ENCODE results near the gene RHOJ.
"Not testable (repeated sequence)": the region's sequence is repeated elsewhere in the genome, so short reads cannot be mapped to it uniquely, and the experiment has no call there.

The RHOJ gene

GRCh38 chr14:63296060-63296563 is 91.9 kb downstream of the RHOJ start:
- no peak overlapping the region for H3K4me3 Mint-ChIP-seq
- ATAC-seq (replicated peaks; ENCODE audit: extremely low read depth, poor library complexity, severe bottlenecking) = no peak
- H3K27ac Mint-ChIP-seq (ENCODE audit: low read depth) = peak overlapping the region; percentile 13
- H3K9me3 Mint-ChIP-seq = no peaks in the 10 kb centered on the region
- peaks cover 27% of the 10 kb centered on the region for H3K27me3 Mint-ChIP-seq
- no peaks in the 10 kb centered on the region for H3K36me3 Mint-ChIP-seq (ENCODE audit: insufficient read depth)
- no peak for DNase-seq (ENCODE audit: low spot score in 2 of 2)
- peaks cover 8% of the 10 kb centered on the region for H3K4me1 Mint-ChIP-seq

- Mint-ChIP-seq H3K9me3 (no peaks in the 10 kb centered on the region), H3K27me3 (peaks cover 13% of the 10 kb centered on the region), H3K36me3 (ENCODE audit: insufficient read depth) (no peaks in the 10 kb centered on the region), H3K27ac (ENCODE audit: low read depth) (no peak overlapping the region), H3K4me3 (no peak overlapping the region), H3K4me1 (peaks cover 8% of the 10 kb centered on the region)
- no peak for DNase-seq (ENCODE audit: low spot score in 2 of 2)
- no peak for ATAC-seq (replicated peaks; ENCODE audit: extremely low read depth, poor library complexity, severe bottlenecking)
These were observed 93.3 kb downstream of the RHOJ start for GRCh38 chr14:63297372-63298063.

GRCh38 chr14:63299351-63300110 is 95.3 kb downstream of the RHOJ start:
- H3K27me3 Mint-ChIP-seq = peaks cover 3% of the 10 kb centered on the region
- ATAC-seq (replicated peaks; ENCODE audit: extremely low read depth, poor library complexity, severe bottlenecking) (no peak), DNase-seq (ENCODE audit: low spot score in 2 of 2) (no peak)
- no peaks in the 10 kb centered on the region for H3K9me3 Mint-ChIP-seq
- H3K27ac Mint-ChIP-seq (ENCODE audit: low read depth) = no peak overlapping the region
- H3K36me3 Mint-ChIP-seq (ENCODE audit: insufficient read depth) = no peaks in the 10 kb centered on the region
- peaks cover 8% of the 10 kb centered on the region for H3K4me1 Mint-ChIP-seq
- H3K4me3 Mint-ChIP-seq = no peak overlapping the region

GRCh38 chr14:63300854-63301253 is 96.6 kb downstream of the RHOJ start:
- H3K27ac Mint-ChIP-seq (ENCODE audit: low read depth) = no peak overlapping the region
- H3K36me3 Mint-ChIP-seq (ENCODE audit: insufficient read depth) = no peaks in the 10 kb centered on the region
- no peaks in the 10 kb centered on the region for H3K27me3 Mint-ChIP-seq

GRCh38 chr14:63301891-63302534 is 97.8 kb downstream of the RHOJ start:
- Mint-ChIP-seq H3K4me3 (no peak overlapping the region), H3K9me3 (no peaks in the 10 kb centered on the region), H3K4me1 (no peaks in the 10 kb centered on the region), H3K36me3 (ENCODE audit: insufficient read depth) (no peaks in the 10 kb centered on the region), H3K27me3 (no peaks in the 10 kb centered on the region), H3K27ac (ENCODE audit: low read depth) (no peak overlapping the region)
- no peak for DNase-seq (ENCODE audit: low spot score in 2 of 2)
- no peak for ATAC-seq (replicated peaks; ENCODE audit: extremely low read depth, poor library complexity, severe bottlenecking)

More at GRCh38 chr14:63300854-63301253, 96.6 kb downstream of the RHOJ start:
- H3K4me3 Mint-ChIP-seq = no peak overlapping the region
- ATAC-seq (replicated peaks; ENCODE audit: extremely low read depth, poor library complexity, severe bottlenecking) (no peak), DNase-seq (ENCODE audit: low spot score in 2 of 2) (no peak)
- no peaks in the 10 kb centered on the region for H3K9me3 Mint-ChIP-seq
- no peaks in the 10 kb centered on the region for H3K4me1 Mint-ChIP-seq

- not testable (repeated sequence) for H3K4me1 Mint-ChIP-seq
These were observed 100.2 kb downstream of the RHOJ start for GRCh38 chr14:63304429-63304828.

GRCh38 chr14:63308723-63309317 is 104.6 kb downstream of the RHOJ start:
- Mint-ChIP-seq H3K4me1 (no peaks in the 10 kb centered on the region), H3K4me3 (no peak overlapping the region), H3K27ac (ENCODE audit: low read depth) (no peak overlapping the region), H3K9me3 (no peaks in the 10 kb centered on the region), H3K27me3 (peaks cover 26% of the 10 kb centered on the region), H3K36me3 (ENCODE audit: insufficient read depth) (no peaks in the 10 kb centered on the region)
- no peak for DNase-seq (ENCODE audit: low spot score in 2 of 2)
- no peak for ATAC-seq (replicated peaks; ENCODE audit: extremely low read depth, poor library complexity, severe bottlenecking)

More at GRCh38 chr14:63304429-63304828, 100.2 kb downstream of the RHOJ start:
- not testable (repeated sequence) for H3K4me3 Mint-ChIP-seq; DNase-seq (ENCODE audit: low spot score in 2 of 2); H3K9me3 Mint-ChIP-seq; H3K27me3 Mint-ChIP-seq; ATAC-seq (replicated peaks; ENCODE audit: extremely low read depth, poor library complexity, severe bottlenecking); H3K27ac Mint-ChIP-seq (ENCODE audit: low read depth); H3K36me3 Mint-ChIP-seq (ENCODE audit: insufficient read depth)

GRCh38 chr14:63318835-63319234 is 114.6 kb downstream of the RHOJ start, which contains the start of gene GPHB5:
TSS of gene GPHB5 (minus strand) at chr14:63318935. CDS start at chr14:63317849, 1,086 bp downstream.
- DNase-seq (ENCODE audit: low spot score in 2 of 2) (no peak), ATAC-seq (replicated peaks; ENCODE audit: extremely low read depth, poor library complexity, severe bottlenecking) (no peak)
- H3K36me3 Mint-ChIP-seq (ENCODE audit: insufficient read depth) = no peaks in the 10 kb centered on the region
- H3K4me1 Mint-ChIP-seq = no peaks in the 10 kb centered on the region
- peaks cover 81% of the 10 kb centered on the region for H3K27me3 Mint-ChIP-seq
- H3K4me3 Mint-ChIP-seq = no peak within 1 kb of the TSS
- H3K27ac Mint-ChIP-seq (ENCODE audit: low read depth) = no peak within 1 kb of the TSS
- no peaks in the 10 kb centered on the region for H3K9me3 Mint-ChIP-seq

GRCh38 chr14:63322472-63322871 is 118.2 kb downstream of the RHOJ start:
- H3K9me3 Mint-ChIP-seq = no peaks in the 10 kb centered on the region
- no peak overlapping the region for H3K4me3 Mint-ChIP-seq
- H3K27ac Mint-ChIP-seq (ENCODE audit: low read depth) = no peak overlapping the region
- H3K27me3 Mint-ChIP-seq = peaks cover 48% of the 10 kb centered on the region
- H3K36me3 Mint-ChIP-seq (ENCODE audit: insufficient read depth) = no peaks in the 10 kb centered on the region
- ATAC-seq (replicated peaks; ENCODE audit: extremely low read depth, poor library complexity, severe bottlenecking) (no peak), DNase-seq (ENCODE audit: low spot score in 2 of 2) (no peak)
- no peaks in the 10 kb centered on the region for H3K4me1 Mint-ChIP-seq

- H3K27me3 Mint-ChIP-seq = peaks cover 43% of the 10 kb centered on the region
- no peak for ATAC-seq (replicated peaks; ENCODE audit: extremely low read depth, poor library complexity, severe bottlenecking)
- H3K27ac Mint-ChIP-seq (ENCODE audit: low read depth) = no peak overlapping the region
- no peak for DNase-seq (ENCODE audit: low spot score in 2 of 2)
- no peaks in the 10 kb centered on the region for H3K4me1 Mint-ChIP-seq
- no peaks in the 10 kb centered on the region for H3K36me3 Mint-ChIP-seq (ENCODE audit: insufficient read depth)
- no peak overlapping the region for H3K4me3 Mint-ChIP-seq
- H3K9me3 Mint-ChIP-seq = no peaks in the 10 kb centered on the region
These were observed 118.8 kb downstream of the RHOJ start for GRCh38 chr14:63322897-63323573.

- Mint-ChIP-seq H3K27ac (ENCODE audit: low read depth) (no peak overlapping the region), H3K36me3 (ENCODE audit: insufficient read depth) (no peaks in the 10 kb centered on the region), H3K4me1 (no peaks in the 10 kb centered on the region), H3K27me3 (peaks cover 15% of the 10 kb centered on the region), H3K9me3 (no peaks in the 10 kb centered on the region), H3K4me3 (no peak overlapping the region)
- ATAC-seq (replicated peaks; ENCODE audit: extremely low read depth, poor library complexity, severe bottlenecking) = no peak
- DNase-seq (ENCODE audit: low spot score in 2 of 2) = no peak
These were observed 122.6 kb downstream of the RHOJ start for GRCh38 chr14:63326840-63327239.
